WTC11 (cell line): ENCODE data around the gene CLIC6. TPM values are rescaled to one million over a fixed set of nuclear protein-coding genes. Genes with fewer than 3 reads are reported as not detected.

Source experiments
- ATAC-seq: fragments of 200-7000 bp; cut with Tn5 transposase; 2 replicates; pipeline ENCODE4 v1.10.0; 2021; ENCODE audit warnings: mild to moderate bottlenecking, moderate library complexity
- CTCF ChIA-PET: fragments of 300-600 bp; sonication (Branson Sonifier 250); formaldehyde crosslinking; loops from one replicate; lab custom pipeline; 2021; ENCODE audit warnings: antibody characterized with exemption; lab: Charles Lee
- POLR2A ChIA-PET: fragments of 350-600 bp; sonication (Branson Sonifier 250); formaldehyde crosslinking; loops from one replicate; lab custom pipeline; 2021; ENCODE audit warnings: antibody characterized with exemption; lab: Charles Lee
- DNase-seq: peaks from one replicate; pipeline ENCODE4 v3.0.0; 2021; ENCODE audit warnings: low spot score
- H3K27ac Mint-ChIP-seq: 2 replicates; pipeline ENCODE4 v1.8.0; 2021; ENCODE audit warnings: mixed read lengths
- H3K27me3 Mint-ChIP-seq: 2 replicates; pipeline ENCODE4 v1.8.0; 2021; ENCODE audit warnings: low read depth, mild to moderate bottlenecking, moderate library complexity, mixed read lengths
- H3K36me3 Mint-ChIP-seq: 2 replicates; pipeline ENCODE4 v1.8.0; 2021; ENCODE audit warnings: mixed read lengths
- H3K4me1 Mint-ChIP-seq: 2 replicates; pipeline ENCODE4 v1.8.0; 2022; ENCODE audit warnings: mixed read lengths
- H3K4me3 Mint-ChIP-seq: 2 replicates; pipeline ENCODE4 v1.8.0; 2021; ENCODE audit warnings: mild to moderate bottlenecking, moderate library complexity, mixed read lengths
- H3K9me3 Mint-ChIP-seq: 2 replicates; pipeline ENCODE4 v1.8.0; 2021; ENCODE audit warnings: mixed read lengths
- CREB1 ChIP-seq: sonication (generic); formaldehyde crosslinking; IDR thresholded peaks from 2 replicates; pipeline ENCODE4 v1.8.0; 2023; ENCODE audit warnings: mild to moderate bottlenecking, missing genetic modification reagents
- CREM ChIP-seq: sonication (generic); formaldehyde crosslinking; IDR thresholded peaks from 2 replicates; pipeline ENCODE4 v1.8.1; 2022; ENCODE audit warnings: mild to moderate bottlenecking, missing genetic modification reagents, moderate library complexity
- EMX1 ChIP-seq: fragments of 250-450 bp; sonication (Bioruptor Pico); IDR thresholded peaks from 2 replicates; pipeline ENCODE4 v1.8.0; 2021; ENCODE audit warnings: mild to moderate bottlenecking
- FOXJ3 ChIP-seq: sonication (generic); formaldehyde crosslinking; IDR thresholded peaks from 2 replicates; pipeline ENCODE4 v1.9.0; 2021; ENCODE audit warnings: missing genetic modification reagents, mild to moderate bottlenecking, borderline replicate concordance
- KAT7 ChIP-seq: sonication (generic); formaldehyde crosslinking; IDR thresholded peaks from 2 replicates; pipeline ENCODE4 v1.8.1; 2023; ENCODE audit warnings: missing genetic modification reagents, mild to moderate bottlenecking, borderline replicate concordance
- MYBL2 ChIP-seq: sonication (generic); formaldehyde crosslinking; IDR thresholded peaks from 2 replicates; pipeline ENCODE4 v1.8.1; 2023; ENCODE audit warnings: mild to moderate bottlenecking, moderate library complexity, missing genetic modification reagents
- NFATC4 ChIP-seq: fragments of 250-450 bp; sonication (Bioruptor Pico); IDR thresholded peaks from 2 replicates; pipeline ENCODE4 v1.9.0; 2021; ENCODE audit warnings: mild to moderate bottlenecking
- OVOL2 ChIP-seq: fragments of 250-450 bp; sonication (Bioruptor Pico); IDR thresholded peaks from 2 replicates; pipeline ENCODE4 v1.9.0; 2021; ENCODE audit warnings: mild to moderate bottlenecking, borderline replicate concordance
- PRRX2 ChIP-seq: fragments of 250-450 bp; sonication (Bioruptor Pico); IDR thresholded peaks from 2 replicates; pipeline ENCODE4 v1.8.0; 2021; ENCODE audit warnings: mild to moderate bottlenecking
- RORB ChIP-seq: fragments of 250-450 bp; sonication (Bioruptor Pico); IDR thresholded peaks from 2 replicates; pipeline ENCODE4 v1.9.0; 2021; ENCODE audit warnings: mild to moderate bottlenecking
- SOX15 ChIP-seq: fragments of 250-450 bp; sonication (Bioruptor Pico); IDR thresholded peaks from 2 replicates; pipeline ENCODE4 v1.9.0; 2021; ENCODE audit warnings: mild to moderate bottlenecking
- TCF7 ChIP-seq: sonication (generic); formaldehyde crosslinking; IDR thresholded peaks from 2 replicates; pipeline ENCODE4 v1.8.0; 2022; ENCODE audit warnings: mild to moderate bottlenecking, low read depth, missing genetic modification reagents, moderate library complexity
- TEAD1 ChIP-seq: sonication (generic); formaldehyde crosslinking; IDR thresholded peaks from 2 replicates; pipeline ENCODE4 v1.8.0; 2022; ENCODE audit warnings: mild to moderate bottlenecking, missing genetic modification reagents
- TEAD4 ChIP-seq: sonication (generic); formaldehyde crosslinking; IDR thresholded peaks from 2 replicates; pipeline ENCODE4 v1.8.0; 2022; ENCODE audit warnings: mild to moderate bottlenecking, missing genetic modification reagents
- TP53 ChIP-seq: sonication (generic); formaldehyde crosslinking; IDR thresholded peaks from 2 replicates; pipeline ENCODE4 v1.8.1; 2023; ENCODE audit warnings: mild to moderate bottlenecking, missing genetic modification reagents
- ZNF219 ChIP-seq: sonication (generic); formaldehyde crosslinking; IDR thresholded peaks from 2 replicates; pipeline ENCODE4 v1.8.0; 2023; ENCODE audit warnings: missing genetic modification reagents, mild to moderate bottlenecking, borderline replicate concordance
- ZNF232 ChIP-seq: sonication (generic); formaldehyde crosslinking; IDR thresholded peaks from 2 replicates; pipeline ENCODE4 v1.8.0; 2022; ENCODE audit warnings: mild to moderate bottlenecking, missing genetic modification reagents
- ZNF317 ChIP-seq: sonication (generic); formaldehyde crosslinking; IDR thresholded peaks from 2 replicates; pipeline ENCODE4 v1.8.1; 2023; ENCODE audit warnings: low read depth, mild to moderate bottlenecking, moderate library complexity, missing genetic modification reagents, borderline replicate concordance
- ZNF396 ChIP-seq: fragments of 250-450 bp; sonication (Bioruptor Pico); IDR thresholded peaks from 2 replicates; pipeline ENCODE4 v1.8.0; 2021; ENCODE audit warnings: mild to moderate bottlenecking, moderate library complexity, borderline replicate concordance
- total RNA-seq: library from RNA; stranded (reverse); gene quantifications from 3 replicates; pipeline ENCODE4 v1.2.3, GENCODE V29; 2021
- TF ChIP-seq, protein P1 (sequence below): sonication (generic); formaldehyde crosslinking; IDR thresholded peaks from 2 replicates; pipeline ENCODE4 v1.8.1; 2022; ENCODE audit warnings: low read depth, mild to moderate bottlenecking, moderate library complexity, missing genetic modification reagents, borderline replicate concordance
- TF ChIP-seq, protein P2 (sequence below): sonication (generic); formaldehyde crosslinking; IDR thresholded peaks from 2 replicates; pipeline ENCODE4 v1.8.0; 2022; ENCODE audit warnings: mild to moderate bottlenecking, missing genetic modification reagents
- TF ChIP-seq, protein P3 (sequence below): sonication (generic); formaldehyde crosslinking; IDR thresholded peaks from 2 replicates; pipeline ENCODE4 v1.8.1; 2022; ENCODE audit warnings: mild to moderate bottlenecking, moderate library complexity, missing genetic modification reagents
- TF ChIP-seq, protein P4 (sequence below): sonication (generic); formaldehyde crosslinking; IDR thresholded peaks from 2 replicates; pipeline ENCODE4 v1.8.0; 2023; ENCODE audit warnings: missing genetic modification reagents
- TF ChIP-seq, protein P5 (sequence below): sonication (generic); formaldehyde crosslinking; IDR thresholded peaks from 2 replicates; pipeline ENCODE4 v1.8.1; 2022; ENCODE audit warnings: mild to moderate bottlenecking, missing genetic modification reagents, moderate library complexity, borderline replicate concordance
- TF ChIP-seq, protein P6 (sequence below): sonication (generic); formaldehyde crosslinking; IDR thresholded peaks from 2 replicates; pipeline ENCODE4 v1.8.0; 2022; ENCODE audit warnings: mild to moderate bottlenecking, missing genetic modification reagents

Gene CLIC6
- total RNA-seq, 1 experiment from 2014 or later: 1.8 TPM

DNA sequence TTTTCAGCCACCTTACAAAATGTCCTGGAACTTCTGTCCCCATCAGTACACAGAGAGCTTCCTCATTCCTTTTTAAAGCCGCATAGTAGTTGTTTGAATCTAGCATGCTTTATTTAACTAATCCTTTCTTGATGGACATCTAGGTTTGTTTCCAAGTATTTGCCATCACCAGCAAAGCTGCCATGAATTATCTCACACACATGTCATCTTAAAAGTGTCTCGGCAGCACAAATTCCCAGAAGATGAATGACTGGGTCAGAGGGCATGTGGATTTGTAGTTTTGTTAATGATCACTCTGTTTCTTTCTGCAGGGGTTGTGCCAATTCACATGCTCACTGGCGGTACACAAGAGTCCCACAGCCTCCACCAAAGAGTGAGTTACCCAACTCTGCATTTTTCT is 68.3 kb downstream of the CLIC6 start:
- TF ChIP-seq, protein P1, sequence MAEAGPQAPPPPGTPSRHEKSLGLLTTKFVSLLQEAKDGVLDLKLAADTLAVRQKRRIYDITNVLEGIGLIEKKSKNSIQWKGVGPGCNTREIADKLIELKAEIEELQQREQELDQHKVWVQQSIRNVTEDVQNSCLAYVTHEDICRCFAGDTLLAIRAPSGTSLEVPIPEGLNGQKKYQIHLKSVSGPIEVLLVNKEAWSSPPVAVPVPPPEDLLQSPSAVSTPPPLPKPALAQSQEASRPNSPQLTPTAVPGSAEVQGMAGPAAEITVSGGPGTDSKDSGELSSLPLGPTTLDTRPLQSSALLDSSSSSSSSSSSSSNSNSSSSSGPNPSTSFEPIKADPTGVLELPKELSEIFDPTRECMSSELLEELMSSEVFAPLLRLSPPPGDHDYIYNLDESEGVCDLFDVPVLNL: no peak
- TF ChIP-seq ZNF219 (CRISPR knock-in tag) (no peak), ZNF396 (CRISPR knock-in tag) (no peak), TEAD1 (CRISPR knock-in tag) (no peak), EMX1 (CRISPR knock-in tag) (no peak), ZNF317 (no peak)
- TF ChIP-seq, protein P2, sequence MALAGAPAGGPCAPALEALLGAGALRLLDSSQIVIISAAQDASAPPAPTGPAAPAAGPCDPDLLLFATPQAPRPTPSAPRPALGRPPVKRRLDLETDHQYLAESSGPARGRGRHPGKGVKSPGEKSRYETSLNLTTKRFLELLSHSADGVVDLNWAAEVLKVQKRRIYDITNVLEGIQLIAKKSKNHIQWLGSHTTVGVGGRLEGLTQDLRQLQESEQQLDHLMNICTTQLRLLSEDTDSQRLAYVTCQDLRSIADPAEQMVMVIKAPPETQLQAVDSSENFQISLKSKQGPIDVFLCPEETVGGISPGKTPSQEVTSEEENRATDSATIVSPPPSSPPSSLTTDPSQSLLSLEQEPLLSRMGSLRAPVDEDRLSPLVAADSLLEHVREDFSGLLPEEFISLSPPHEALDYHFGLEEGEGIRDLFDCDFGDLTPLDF (CRISPR knock-in tag): no peak
- TF ChIP-seq, protein P3, sequence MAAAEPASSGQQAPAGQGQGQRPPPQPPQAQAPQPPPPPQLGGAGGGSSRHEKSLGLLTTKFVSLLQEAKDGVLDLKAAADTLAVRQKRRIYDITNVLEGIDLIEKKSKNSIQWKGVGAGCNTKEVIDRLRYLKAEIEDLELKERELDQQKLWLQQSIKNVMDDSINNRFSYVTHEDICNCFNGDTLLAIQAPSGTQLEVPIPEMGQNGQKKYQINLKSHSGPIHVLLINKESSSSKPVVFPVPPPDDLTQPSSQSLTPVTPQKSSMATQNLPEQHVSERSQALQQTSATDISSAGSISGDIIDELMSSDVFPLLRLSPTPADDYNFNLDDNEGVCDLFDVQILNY (CRISPR knock-in tag): no peak
- TF ChIP-seq, protein P4, sequence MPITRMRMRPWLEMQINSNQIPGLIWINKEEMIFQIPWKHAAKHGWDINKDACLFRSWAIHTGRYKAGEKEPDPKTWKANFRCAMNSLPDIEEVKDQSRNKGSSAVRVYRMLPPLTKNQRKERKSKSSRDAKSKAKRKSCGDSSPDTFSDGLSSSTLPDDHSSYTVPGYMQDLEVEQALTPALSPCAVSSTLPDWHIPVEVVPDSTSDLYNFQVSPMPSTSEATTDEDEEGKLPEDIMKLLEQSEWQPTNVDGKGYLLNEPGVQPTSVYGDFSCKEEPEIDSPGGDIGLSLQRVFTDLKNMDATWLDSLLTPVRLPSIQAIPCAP (CRISPR knock-in tag): no peak
- DNase-seq: no peak
- ATAC-seq: no peak
- H3K27ac Mint-ChIP-seq: no peak overlapping the region
- no peaks in the 10 kb centered on the region for H3K36me3 Mint-ChIP-seq
- H3K9me3 Mint-ChIP-seq: peaks cover 3% of the 10 kb centered on the region; the same call in 1 of the 2 replicates
- POLR2A ChIA-PET: no interaction called here
- H3K4me3 Mint-ChIP-seq: no peak overlapping the region
- CTCF ChIA-PET: interaction anchor here (1.9 kb wide), 1 partner anchor 8 kb away, joined by 8 read pairs; no protein-coding TSS in a partner anchor
- H3K4me1 Mint-ChIP-seq: no peaks in the 10 kb centered on the region
- no peaks in the 10 kb centered on the region; the same call in 1 of the 2 replicates for H3K27me3 Mint-ChIP-seq

DNA sequence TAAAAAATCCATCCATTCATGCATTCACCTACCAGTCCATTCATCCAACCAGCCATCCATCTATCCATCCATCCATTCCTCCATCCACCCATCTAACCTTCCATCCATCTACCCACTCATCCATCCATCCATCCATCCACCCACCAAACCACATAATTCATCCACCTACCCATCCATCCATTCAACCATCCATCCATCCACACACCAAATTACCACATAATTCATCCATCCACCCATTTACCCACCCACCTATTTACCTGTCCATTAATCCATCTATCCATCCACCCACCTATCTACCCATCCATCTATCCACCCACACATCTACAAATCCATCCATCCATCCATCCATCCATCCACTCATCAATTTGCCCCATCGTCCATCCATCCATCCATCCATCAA is 71.4 kb downstream of the CLIC6 start:
- DNase-seq (no peak), ATAC-seq (no peak)
- ChIA-PET CTCF (no interaction called here), POLR2A (no interaction called here)
- Mint-ChIP-seq H3K36me3 (no peaks in the 10 kb centered on the region), H3K4me3 (no peak overlapping the region), H3K4me1 (no peaks in the 10 kb centered on the region), H3K9me3 (peaks cover 3% of the 10 kb centered on the region; the same call in 1 of the 2 replicates), H3K27ac (no peak overlapping the region), H3K27me3 (no peaks in the 10 kb centered on the region; the same call in 1 of the 2 replicates)
- TF ChIP-seq SOX15 (CRISPR knock-in tag) (no peak), NFATC4 (CRISPR knock-in tag) (no peak), TEAD4 (CRISPR knock-in tag) (no peak)

DNA sequence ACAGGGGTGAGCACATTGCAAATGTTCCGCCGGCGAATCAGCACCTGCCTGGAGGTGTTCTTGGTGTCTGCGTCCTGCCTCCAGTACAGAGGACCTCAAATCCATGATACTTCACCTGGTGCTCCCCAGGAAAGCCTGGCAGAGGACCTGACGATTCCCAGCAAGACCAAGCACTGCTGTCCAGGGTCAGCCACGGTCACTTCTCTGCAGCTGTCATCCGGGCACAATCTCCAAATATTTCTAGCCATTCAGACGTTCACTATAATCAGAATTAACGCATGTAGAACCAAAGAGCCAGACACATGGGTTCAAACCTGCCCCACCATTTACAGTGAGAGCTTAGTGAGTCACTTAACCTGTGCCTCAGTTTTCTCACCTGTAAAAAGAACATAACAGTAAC is 74.5 kb downstream of the CLIC6 start:
- DNase-seq (no peak), ATAC-seq (no peak)
- Mint-ChIP-seq H3K9me3 (peaks cover 3% of the 10 kb centered on the region; the same call in 1 of the 2 replicates), H3K4me3 (no peak overlapping the region), H3K27me3 (no peaks in the 10 kb centered on the region; the same call in 1 of the 2 replicates), H3K4me1 (peaks cover 3% of the 10 kb centered on the region; the same call in 1 of the 2 replicates), H3K36me3 (no peaks in the 10 kb centered on the region), H3K27ac (no peak overlapping the region)
- POLR2A ChIA-PET: no interaction called here
- no peak for TF ChIP-seq CREB1 (CRISPR knock-in tag)
- no peak for TF ChIP-seq PRRX2 (CRISPR knock-in tag)
- no peak for TF ChIP-seq ZNF232 (CRISPR knock-in tag)
- TF ChIP-seq ZNF317: no peak
- TF ChIP-seq FOXJ3: no peak
- TF ChIP-seq TP53: no peak
- no peak for TF ChIP-seq TCF7 (CRISPR knock-in tag)
- TF ChIP-seq, protein P5, sequence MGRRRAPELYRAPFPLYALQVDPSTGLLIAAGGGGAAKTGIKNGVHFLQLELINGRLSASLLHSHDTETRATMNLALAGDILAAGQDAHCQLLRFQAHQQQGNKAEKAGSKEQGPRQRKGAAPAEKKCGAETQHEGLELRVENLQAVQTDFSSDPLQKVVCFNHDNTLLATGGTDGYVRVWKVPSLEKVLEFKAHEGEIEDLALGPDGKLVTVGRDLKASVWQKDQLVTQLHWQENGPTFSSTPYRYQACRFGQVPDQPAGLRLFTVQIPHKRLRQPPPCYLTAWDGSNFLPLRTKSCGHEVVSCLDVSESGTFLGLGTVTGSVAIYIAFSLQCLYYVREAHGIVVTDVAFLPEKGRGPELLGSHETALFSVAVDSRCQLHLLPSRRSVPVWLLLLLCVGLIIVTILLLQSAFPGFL (CRISPR knock-in tag): no peak
- TF ChIP-seq TEAD4 (CRISPR knock-in tag): no peak
- TF ChIP-seq, protein P4 (CRISPR knock-in tag): no peak
- TF ChIP-seq OVOL2 (CRISPR knock-in tag): no peak
- TF ChIP-seq, protein P6, sequence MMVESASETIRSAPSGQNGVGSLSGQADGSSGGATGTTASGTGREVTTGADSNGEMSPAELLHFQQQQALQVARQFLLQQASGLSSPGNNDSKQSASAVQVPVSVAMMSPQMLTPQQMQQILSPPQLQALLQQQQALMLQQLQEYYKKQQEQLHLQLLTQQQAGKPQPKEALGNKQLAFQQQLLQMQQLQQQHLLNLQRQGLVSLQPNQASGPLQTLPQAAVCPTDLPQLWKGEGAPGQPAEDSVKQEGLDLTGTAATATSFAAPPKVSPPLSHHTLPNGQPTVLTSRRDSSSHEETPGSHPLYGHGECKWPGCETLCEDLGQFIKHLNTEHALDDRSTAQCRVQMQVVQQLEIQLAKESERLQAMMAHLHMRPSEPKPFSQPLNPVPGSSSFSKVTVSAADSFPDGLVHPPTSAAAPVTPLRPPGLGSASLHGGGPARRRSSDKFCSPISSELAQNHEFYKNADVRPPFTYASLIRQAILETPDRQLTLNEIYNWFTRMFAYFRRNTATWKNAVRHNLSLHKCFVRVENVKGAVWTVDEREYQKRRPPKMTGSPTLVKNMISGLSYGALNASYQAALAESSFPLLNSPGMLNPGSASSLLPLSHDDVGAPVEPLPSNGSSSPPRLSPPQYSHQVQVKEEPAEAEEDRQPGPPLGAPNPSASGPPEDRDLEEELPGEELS: no peak
- no peak for TF ChIP-seq CREM
- TF ChIP-seq KAT7 (CRISPR knock-in tag): no peak
- no peak for TF ChIP-seq MYBL2 (CRISPR knock-in tag)
- no peak for TF ChIP-seq RORB (CRISPR knock-in tag)
- CTCF ChIA-PET: no interaction called here
